Measurements from ENCODE around the gene FAM174C.

DNA sequence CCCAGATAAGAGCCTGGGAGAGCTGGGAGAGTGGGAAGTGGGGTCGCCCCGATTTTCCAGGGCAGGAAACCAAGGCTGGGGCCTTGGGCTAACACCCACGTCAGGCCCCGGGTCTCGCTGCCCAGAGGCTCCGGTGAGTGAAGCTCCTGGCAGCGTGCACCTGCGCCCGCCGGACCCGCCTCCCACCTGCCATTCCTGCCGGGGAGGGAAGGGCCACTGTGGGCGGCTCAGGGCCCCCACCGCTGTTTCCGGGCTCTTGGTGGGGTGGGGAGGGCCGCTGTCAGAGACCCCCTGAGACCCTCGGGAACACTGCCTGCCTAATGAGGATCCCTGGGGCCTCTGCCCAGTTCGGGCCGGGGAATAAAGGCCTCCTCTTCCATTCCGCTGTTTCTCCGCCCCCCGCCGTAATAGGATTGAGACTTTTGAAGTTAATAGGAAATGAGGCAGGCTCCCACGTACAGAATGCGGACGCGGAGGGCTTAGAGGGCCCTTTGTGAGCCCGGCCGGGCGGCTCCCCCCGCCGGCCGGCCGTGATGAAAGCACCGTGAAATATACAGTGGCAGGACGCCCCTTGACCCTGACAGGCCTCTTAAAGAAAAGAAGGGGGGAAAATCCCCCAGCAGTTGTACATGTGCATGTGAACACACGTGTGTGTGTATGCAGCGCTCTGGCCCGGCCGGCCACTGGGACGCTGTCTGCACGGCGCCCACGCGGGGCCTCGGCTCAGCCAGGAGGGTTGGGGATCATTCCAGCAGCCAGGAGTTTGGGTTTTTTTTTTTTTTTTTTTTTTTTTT is 43.5 kb downstream of the FAM174C start:
- TF ChIP-seq EP300 (IDR thresholded peaks at IDR 0.05; ENCODE audit: borderline replicate concordance in 1 of 2, low read depth in 1 of 2, low read length in 1 of 2) (no peak), POLR2AphosphoS5 (IDR thresholded peaks at IDR 0.05; ENCODE audit: low read depth, low read length) (no peak), YY1 (IDR thresholded peaks at IDR 0.05; ENCODE audit: low read depth) (no peak), MXI1 (IDR thresholded peaks at IDR 0.05; ENCODE audit: low read depth, low read length) (no peak), GATA2 (CRISPR knock-in tag; IDR thresholded peaks at IDR 0.05) (no peak), RCOR1 (IDR thresholded peaks at IDR 0.05; ENCODE audit: low read length) (no peak)
- TF ChIP-seq, protein P1, sequence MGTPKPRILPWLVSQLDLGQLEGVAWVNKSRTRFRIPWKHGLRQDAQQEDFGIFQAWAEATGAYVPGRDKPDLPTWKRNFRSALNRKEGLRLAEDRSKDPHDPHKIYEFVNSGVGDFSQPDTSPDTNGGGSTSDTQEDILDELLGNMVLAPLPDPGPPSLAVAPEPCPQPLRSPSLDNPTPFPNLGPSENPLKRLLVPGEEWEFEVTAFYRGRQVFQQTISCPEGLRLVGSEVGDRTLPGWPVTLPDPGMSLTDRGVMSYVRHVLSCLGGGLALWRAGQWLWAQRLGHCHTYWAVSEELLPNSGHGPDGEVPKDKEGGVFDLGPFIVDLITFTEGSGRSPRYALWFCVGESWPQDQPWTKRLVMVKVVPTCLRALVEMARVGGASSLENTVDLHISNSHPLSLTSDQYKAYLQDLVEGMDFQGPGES (IDR thresholded peaks at IDR 0.05; ENCODE audit: low read depth, low read length): no peak
- TF ChIP-seq, protein P2, sequence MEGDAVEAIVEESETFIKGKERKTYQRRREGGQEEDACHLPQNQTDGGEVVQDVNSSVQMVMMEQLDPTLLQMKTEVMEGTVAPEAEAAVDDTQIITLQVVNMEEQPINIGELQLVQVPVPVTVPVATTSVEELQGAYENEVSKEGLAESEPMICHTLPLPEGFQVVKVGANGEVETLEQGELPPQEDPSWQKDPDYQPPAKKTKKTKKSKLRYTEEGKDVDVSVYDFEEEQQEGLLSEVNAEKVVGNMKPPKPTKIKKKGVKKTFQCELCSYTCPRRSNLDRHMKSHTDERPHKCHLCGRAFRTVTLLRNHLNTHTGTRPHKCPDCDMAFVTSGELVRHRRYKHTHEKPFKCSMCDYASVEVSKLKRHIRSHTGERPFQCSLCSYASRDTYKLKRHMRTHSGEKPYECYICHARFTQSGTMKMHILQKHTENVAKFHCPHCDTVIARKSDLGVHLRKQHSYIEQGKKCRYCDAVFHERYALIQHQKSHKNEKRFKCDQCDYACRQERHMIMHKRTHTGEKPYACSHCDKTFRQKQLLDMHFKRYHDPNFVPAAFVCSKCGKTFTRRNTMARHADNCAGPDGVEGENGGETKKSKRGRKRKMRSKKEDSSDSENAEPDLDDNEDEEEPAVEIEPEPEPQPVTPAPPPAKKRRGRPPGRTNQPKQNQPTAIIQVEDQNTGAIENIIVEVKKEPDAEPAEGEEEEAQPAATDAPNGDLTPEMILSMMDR (IDR thresholded peaks at IDR 0.05): no peak
- TF ChIP-seq, protein P3, sequence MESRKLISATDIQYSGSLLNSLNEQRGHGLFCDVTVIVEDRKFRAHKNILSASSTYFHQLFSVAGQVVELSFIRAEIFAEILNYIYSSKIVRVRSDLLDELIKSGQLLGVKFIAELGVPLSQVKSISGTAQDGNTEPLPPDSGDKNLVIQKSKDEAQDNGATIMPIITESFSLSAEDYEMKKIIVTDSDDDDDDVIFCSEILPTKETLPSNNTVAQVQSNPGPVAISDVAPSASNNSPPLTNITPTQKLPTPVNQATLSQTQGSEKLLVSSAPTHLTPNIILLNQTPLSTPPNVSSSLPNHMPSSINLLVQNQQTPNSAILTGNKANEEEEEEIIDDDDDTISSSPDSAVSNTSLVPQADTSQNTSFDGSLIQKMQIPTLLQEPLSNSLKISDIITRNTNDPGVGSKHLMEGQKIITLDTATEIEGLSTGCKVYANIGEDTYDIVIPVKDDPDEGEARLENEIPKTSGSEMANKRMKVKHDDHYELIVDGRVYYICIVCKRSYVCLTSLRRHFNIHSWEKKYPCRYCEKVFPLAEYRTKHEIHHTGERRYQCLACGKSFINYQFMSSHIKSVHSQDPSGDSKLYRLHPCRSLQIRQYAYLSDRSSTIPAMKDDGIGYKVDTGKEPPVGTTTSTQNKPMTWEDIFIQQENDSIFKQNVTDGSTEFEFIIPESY (IDR thresholded peaks at IDR 0.05; ENCODE audit: borderline replicate concordance, low read depth): no peak

All from SK-N-SH (cell line).